Astrocyte (in vitro differentiated cells and primary cell): ENCODE data around the gene NEUROG1.

Experiments
- EZH2 ChIP-seq: IDR thresholded peaks from 2 replicates; pipeline ENCODE4 v1.6.1; 2012; ENCODE audit warnings: mild to moderate bottlenecking, low read length, inconsistent platforms; ENCODE audit not compliant: insufficient read depth
- TF ChIP-seq, protein P1 (sequence below): IDR thresholded peaks from 2 replicates; pipeline ENCODE4 v1.5.1; 2011; ENCODE audit warnings: low read depth, mild to moderate bottlenecking, inconsistent platforms, low read length, moderate library complexity; ENCODE audit not compliant: insufficient read depth

DNA sequence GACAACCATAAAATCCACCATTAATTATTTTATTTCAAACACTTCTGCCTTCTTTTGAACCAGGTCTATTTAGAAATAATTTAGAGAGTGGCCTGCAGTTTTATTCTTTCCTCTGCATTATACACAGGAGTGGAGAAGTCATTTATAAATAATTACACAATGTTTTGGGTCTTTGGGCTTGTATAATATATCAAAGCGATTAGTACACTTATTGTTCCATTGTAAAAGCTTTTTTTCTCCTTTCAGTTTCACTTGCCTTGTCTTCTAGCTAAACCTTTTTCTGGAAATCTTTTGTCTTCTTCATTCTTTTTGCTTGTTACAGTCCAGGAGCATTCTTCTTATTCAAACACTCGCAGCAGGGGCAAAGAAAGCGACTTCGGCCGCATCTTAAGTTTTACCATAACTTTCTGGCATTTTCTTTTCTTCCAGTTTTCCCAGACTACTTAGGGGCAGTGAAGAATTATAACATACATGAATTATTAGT, 7.3 kb upstream of the NEUROG1 start:
- TF ChIP-seq EZH2, result no peak
- TF ChIP-seq, protein P1, sequence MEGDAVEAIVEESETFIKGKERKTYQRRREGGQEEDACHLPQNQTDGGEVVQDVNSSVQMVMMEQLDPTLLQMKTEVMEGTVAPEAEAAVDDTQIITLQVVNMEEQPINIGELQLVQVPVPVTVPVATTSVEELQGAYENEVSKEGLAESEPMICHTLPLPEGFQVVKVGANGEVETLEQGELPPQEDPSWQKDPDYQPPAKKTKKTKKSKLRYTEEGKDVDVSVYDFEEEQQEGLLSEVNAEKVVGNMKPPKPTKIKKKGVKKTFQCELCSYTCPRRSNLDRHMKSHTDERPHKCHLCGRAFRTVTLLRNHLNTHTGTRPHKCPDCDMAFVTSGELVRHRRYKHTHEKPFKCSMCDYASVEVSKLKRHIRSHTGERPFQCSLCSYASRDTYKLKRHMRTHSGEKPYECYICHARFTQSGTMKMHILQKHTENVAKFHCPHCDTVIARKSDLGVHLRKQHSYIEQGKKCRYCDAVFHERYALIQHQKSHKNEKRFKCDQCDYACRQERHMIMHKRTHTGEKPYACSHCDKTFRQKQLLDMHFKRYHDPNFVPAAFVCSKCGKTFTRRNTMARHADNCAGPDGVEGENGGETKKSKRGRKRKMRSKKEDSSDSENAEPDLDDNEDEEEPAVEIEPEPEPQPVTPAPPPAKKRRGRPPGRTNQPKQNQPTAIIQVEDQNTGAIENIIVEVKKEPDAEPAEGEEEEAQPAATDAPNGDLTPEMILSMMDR, result no peak
